H1 (cell line): ENCODE measurements around the gene CTLA4. TPM values are rescaled to one million over a fixed set of nuclear protein-coding genes. Genes with fewer than 3 reads are reported as not detected.

Source experiments
- CTCF ChIA-PET: fragments of 300-600 bp; sonication (Branson Sonifier 250); formaldehyde crosslinking; loops from one replicate; lab custom pipeline; 2021; ENCODE audit not compliant: partially characterized antibody; lab: Charles Lee
- POLR2A ChIA-PET: fragments of 300-600 bp; sonication (Branson Sonifier 250); formaldehyde crosslinking; loops from one replicate; lab custom pipeline; 2021; ENCODE audit warnings: inconsistent platforms; ENCODE audit not compliant: partially characterized antibody; lab: Charles Lee
- DNase-seq, 2 experiments: peaks; one replicate each; pipeline versions ENCODE4 v3.0.0 to v3.0.0-alpha.2; 2010 to 2022; ENCODE audit warnings: low spot score in 2 of 2, low read depth in 1 of 2, mixed read lengths in 1 of 2
- FAIRE-seq: peaks from 2 replicates; lab custom pipeline; 2011; peaks lifted over from hg19 to GRCh38; lab: Jason Lieb, UNC
- H2AFZ ChIP-seq: 2 replicates; pipeline ENCODE4 v1.8.1; 2012; ENCODE audit warnings: low read length, inconsistent platforms
- H2AK5ac ChIP-seq: 2 replicates; pipeline ENCODE4 v1.6.1; 2013; ENCODE audit warnings: low read depth, low read length
- H2BK120ac ChIP-seq: replicated peaks from 2 replicates; pipeline ENCODE3; 2013; ENCODE audit warnings: low read depth, low read length, inconsistent platforms
- H2BK12ac ChIP-seq: 2 replicates; pipeline ENCODE4 v1.6.1; 2013; ENCODE audit warnings: low read depth, low read length
- H2BK15ac ChIP-seq: 2 replicates; pipeline ENCODE4 v1.6.1; 2013; ENCODE audit warnings: low read length
- H2BK20ac ChIP-seq: 2 replicates; pipeline ENCODE4 v1.6.1; 2013; ENCODE audit warnings: low read length
- H2BK5ac ChIP-seq: 2 replicates; pipeline ENCODE4 v1.6.1; 2013; ENCODE audit warnings: low read depth, low read length
- H3K14ac ChIP-seq: 2 replicates; pipeline ENCODE4 v1.6.1; 2013; ENCODE audit warnings: inconsistent platforms; ENCODE audit not compliant: insufficient read length
- H3K18ac ChIP-seq: 2 replicates; pipeline ENCODE4 v1.6.1; 2013; ENCODE audit warnings: low read length; ENCODE audit errors: extremely low read depth
- H3K23ac ChIP-seq: 2 replicates; pipeline ENCODE4 v1.6.1; 2013; ENCODE audit warnings: inconsistent platforms; ENCODE audit not compliant: insufficient read length
- H3K23me2 ChIP-seq: 2 replicates; pipeline ENCODE4 v1.6.1; 2013; ENCODE audit warnings: low read depth, low read length
- H3K27ac ChIP-seq: 2 replicates; pipeline ENCODE4 v1.6.1; 2011; ENCODE audit warnings: low read depth, low read length, inconsistent platforms
- H3K27me3 ChIP-seq, 4 experiments: replicated peaks in 1 of 4; 1 replicate in 1 of 4; 2 replicates in 3 of 4; pipeline versions ENCODE4 v1.6.1 to v1.8.1; 2011 to 2013; ENCODE audit warnings: low read length in 3 of 4, mild to moderate bottlenecking in 3 of 4, inconsistent platforms in 2 of 4, mixed read lengths in 2 of 4, moderate library complexity in 1 of 4; ENCODE audit not compliant: control insufficient read depth in 3 of 4, insufficient read depth in 3 of 4; ENCODE audit errors: extremely low read depth in 1 of 4
- H3K36me3 ChIP-seq, 4 experiments: 2 replicates each; pipeline versions ENCODE4 v1.6.1 to v1.8.1; 2011 to 2013; ENCODE audit warnings: mild to moderate bottlenecking in 4 of 4, low read length in 3 of 4, moderate library complexity in 2 of 4, control low read depth in 1 of 4, inconsistent platforms in 1 of 4; ENCODE audit not compliant: insufficient read depth in 4 of 4, control insufficient read depth in 2 of 4
- H3K4ac ChIP-seq: replicated peaks from 2 replicates; pipeline ENCODE3; 2013; ENCODE audit warnings: low read length, low read depth, mixed read lengths, inconsistent platforms; ENCODE audit not compliant: insufficient read length
- H3K4me1 ChIP-seq, 4 experiments: replicated peaks in 1 of 4; 1 replicate in 1 of 4; 2 replicates in 3 of 4; pipeline versions ENCODE4 v1.6.1 to v1.8.1; 2011 to 2013; ENCODE audit warnings: low read length in 3 of 4, inconsistent platforms in 2 of 4, mixed read lengths in 1 of 4; ENCODE audit not compliant: insufficient read depth in 4 of 4, control insufficient read depth in 3 of 4
- H3K4me2 ChIP-seq, 2 experiments: 2 replicates each; pipeline versions ENCODE4 v1.6.1 to v1.8.1; 2011 to 2013; ENCODE audit warnings: low read depth in 2 of 2, low read length in 2 of 2, control low read depth in 1 of 2, inconsistent platforms in 1 of 2, mild to moderate bottlenecking in 1 of 2; ENCODE audit not compliant: insufficient read depth in 1 of 2
- H3K4me3 ChIP-seq, 4 experiments: fragments of 200-600, 300-600 bp in 1 of 4; sonication (generic), shearing (Covaris generic), sonication (Bioruptor Twin) in 1 of 4; 2 replicates each; pipeline versions ENCODE4 v1.5.1 to v1.8.1; 2011 to 2016; ENCODE audit warnings: low read length in 4 of 4, low read depth in 3 of 4, control low read depth in 2 of 4, inconsistent platforms in 2 of 4, mild to moderate bottlenecking in 2 of 4, mixed read lengths in 1 of 4, moderate library complexity in 1 of 4; ENCODE audit not compliant: insufficient read depth in 2 of 4; ENCODE audit errors: extremely low read depth in 1 of 4
- H3K56ac ChIP-seq: replicated peaks from 2 replicates; pipeline ENCODE3; 2013; ENCODE audit warnings: low read depth, mild to moderate bottlenecking, mixed read lengths, low read length, inconsistent platforms; ENCODE audit not compliant: insufficient read length
- H3K79me1 ChIP-seq: 2 replicates; pipeline ENCODE4 v1.6.1; 2013; ENCODE audit warnings: low read depth, low read length, control low read depth
- H3K79me2 ChIP-seq, 2 experiments: 2 replicates each; pipeline versions ENCODE4 v1.6.1 to v1.8.1; 2012 to 2013; ENCODE audit warnings: low read length in 2 of 2, mild to moderate bottlenecking in 2 of 2, inconsistent platforms in 1 of 2; ENCODE audit not compliant: insufficient read depth in 2 of 2, control insufficient read depth in 1 of 2
- H3K9ac ChIP-seq, 4 experiments: replicated peaks in 1 of 4; 1 replicate in 1 of 4; 2 replicates in 3 of 4; pipeline versions ENCODE4 v1.6.1 to v1.8.1; 2011 to 2013; ENCODE audit warnings: low read depth in 3 of 4, low read length in 3 of 4, control low read depth in 2 of 4, mild to moderate bottlenecking in 2 of 4, moderate library complexity in 2 of 4, inconsistent platforms in 1 of 4; ENCODE audit errors: extremely low read depth in 1 of 4
- H3K9me3 ChIP-seq, 2 experiments: 2 replicates each; pipeline versions ENCODE4 v1.6.1 to v1.8.1; 2012 to 2013; ENCODE audit warnings: mild to moderate bottlenecking in 2 of 2, moderate library complexity in 2 of 2, control low read depth in 1 of 2, inconsistent platforms in 1 of 2, low read depth in 1 of 2, low read length in 1 of 2, mixed read lengths in 1 of 2; ENCODE audit not compliant: insufficient read depth in 2 of 2
- H4K20me1 ChIP-seq, 2 experiments: replicated peaks in 1 of 2; 2 replicates each; pipeline versions ENCODE3 to v1.8.1; 2011 to 2013; ENCODE audit warnings: inconsistent platforms in 2 of 2, low read length in 2 of 2, mild to moderate bottlenecking in 1 of 2; ENCODE audit not compliant: insufficient read depth in 2 of 2, control insufficient read depth in 1 of 2
- H4K5ac ChIP-seq: 2 replicates; pipeline ENCODE4 v1.6.1; 2013; ENCODE audit warnings: low read length, low read depth, mixed read lengths, inconsistent platforms; ENCODE audit not compliant: insufficient read length
- H4K8ac ChIP-seq: 2 replicates; pipeline ENCODE4 v1.8.0; 2013; ENCODE audit warnings: mild to moderate bottlenecking, moderate library complexity, low read length, inconsistent platforms; ENCODE audit not compliant: insufficient read depth; ENCODE audit errors: extremely low read depth
- H4K91ac ChIP-seq: replicated peaks from 2 replicates; pipeline ENCODE3; 2013; ENCODE audit warnings: low read length, mixed read lengths, inconsistent platforms; ENCODE audit not compliant: insufficient read length
- BCL11A ChIP-seq, 2 experiments: IDR thresholded peaks; one replicate each; pipeline ENCODE4 v1.6.1; 2011; ENCODE audit warnings: low read depth in 2 of 2, low read length in 2 of 2, mild to moderate bottlenecking in 2 of 2
- CEBPB ChIP-seq: IDR thresholded peaks from 2 replicates; pipeline ENCODE4 v1.6.1; 2012; ENCODE audit warnings: low read depth, low read length
- CHD2 ChIP-seq: IDR thresholded peaks from 2 replicates; pipeline ENCODE4 v1.6.1; 2012; ENCODE audit warnings: low read length, improper control_type of control experiment
- CTBP2 ChIP-seq: IDR thresholded peaks from 2 replicates; pipeline ENCODE4 v1.7.0; 2011; ENCODE audit warnings: borderline replicate concordance, mild to moderate bottlenecking, moderate library complexity, mixed read lengths, low read length; ENCODE audit not compliant: insufficient read depth, insufficient read length
- GTF2F1 ChIP-seq: IDR thresholded peaks from 2 replicates; pipeline ENCODE4 v1.6.1; 2012; ENCODE audit warnings: low read depth, low read length, improper control_type of control experiment, borderline replicate concordance
- HDAC6 ChIP-seq: IDR thresholded peaks from one replicate; pipeline ENCODE4 v1.7.1; 2012; ENCODE audit warnings: low read depth, mild to moderate bottlenecking, inconsistent platforms, low read length, moderate library complexity
- RAD21 ChIP-seq, 2 experiments: IDR thresholded peaks in 1 of 2; conservative IDR thresholded peaks in 1 of 2; 2 replicates each; pipeline ENCODE4 v1.6.1; 2011; ENCODE audit warnings: low read depth in 2 of 2, low read length in 2 of 2, improper control_type of control experiment in 1 of 2, inconsistent platforms in 1 of 2, mild to moderate bottlenecking in 1 of 2, moderate library complexity in 1 of 2
- RNF2 ChIP-seq: fragments of 200-900, 300-1000 bp; sonication (generic); IDR thresholded peaks from 2 replicates; pipeline ENCODE4 v1.7.1; 2016; ENCODE audit warnings: borderline replicate concordance, low read depth, mild to moderate bottlenecking, antibody characterized with exemption, low read length; ENCODE audit not compliant: poor library complexity, severe bottlenecking; ENCODE audit errors: missing control alignments
- SAP30 ChIP-seq: fragments of 300-600 bp; sonication (generic); IDR thresholded peaks from 2 replicates; pipeline ENCODE4 v1.7.1; 2012; ENCODE audit warnings: low read length, moderate library complexity, mild to moderate bottlenecking, inconsistent platforms; ENCODE audit not compliant: insufficient read depth, insufficient replicate concordance
- SIRT6 ChIP-seq: IDR thresholded peaks from one replicate; pipeline ENCODE4 v1.7.1; 2012; ENCODE audit warnings: low read length, inconsistent platforms
- SP2 ChIP-seq: IDR thresholded peaks from 2 replicates; pipeline ENCODE4 v1.6.1; 2012; ENCODE audit warnings: mild to moderate bottlenecking, low read length, inconsistent platforms
- SUZ12 ChIP-seq: fragments of 200-600 bp; sonication (generic); IDR thresholded peaks from 2 replicates; pipeline ENCODE4 v1.6.1; 2012; ENCODE audit warnings: mild to moderate bottlenecking, inconsistent platforms, low read length, moderate library complexity, mixed read lengths
- USF2 ChIP-seq: IDR thresholded peaks from 2 replicates; pipeline ENCODE4 v1.6.1; 2011; ENCODE audit warnings: low read length, improper control_type of control experiment
- WGBS, 2 experiments: shearing (Covaris generic) in 1 of 2; methylation state at CpG; one replicate each; pipeline versions ENCODE4 v1.1.6 to v1.1.7; 2013 to 2015; ENCODE audit warnings: low lambda C conversion rate in 2 of 2, mixed read lengths in 2 of 2, inconsistent platforms in 1 of 2, low coverage in 1 of 2, missing lambda C conversion rate in 1 of 2; ENCODE audit not compliant: insufficient replicate concordance in 2 of 2, insufficient coverage in 1 of 2, insufficient read length in 1 of 2; ENCODE audit errors: extremely low coverage in 1 of 2, missing lambda C conversion rate in 1 of 2; 5-methylcytosine and 5-hydroxymethylcytosine counted together
- polyA plus RNA-seq, 7 experiments: library from polyadenylated mRNA; depleted of rRNA in 3 of 7; stranded (reverse) in 5 of 7; unstranded in 2 of 7; fragments of >200 nt in 5 of 7; fragments of 200-250 nt in 2 of 7; gene quantifications; 1 replicate in 5 of 7; 2 replicates in 1 of 7; 4 replicates in 1 of 7; pipeline versions ENCODE4 v1.2.1 to v1.2.3, GENCODE V29; 2011 to 2013; ENCODE audit warnings: missing spikeins in 2 of 7, mixed read lengths in 2 of 7
- total RNA-seq: library from RNA; stranded (reverse); fragmentation: NEBNext Ultra II Directional; extraction: Animal tissue kit (Norgen Biotek cat#: 25700); gene quantifications from 2 replicates; pipeline ENCODE4 v1.2.1, GENCODE V29; 2021

CTLA4 gene
- total and polyA plus RNA-seq, 2 of the 8 experiments (the other 6 are each of a cell fraction or from before 2014, with no cell fraction given): not detected

- Histone ChIP-seq H2BK15ac (no peak overlapping the region), H3K56ac (no peak overlapping the region), H3K27me3 (no peaks in the 10 kb centered on the region), H2AK5ac (no peak overlapping the region), H3K23ac (no peak overlapping the region), H3K18ac (no peak overlapping the region), H3K4me2 (no peak overlapping the region), H3K27ac (no peak overlapping the region), H3K4me1 (no peaks in the 10 kb centered on the region), H3K9ac (no peak overlapping the region), H3K79me2 (no peaks in the 10 kb centered on the region), H3K9me3 (peaks cover 5 to 11% of the 10 kb centered on the region in 2 experiments; a peak in 2 of 4 replicates), H3K36me3 (no peaks in the 10 kb centered on the region), H4K20me1 (no peaks in the 10 kb centered on the region), H4K5ac (no peak overlapping the region), H2BK5ac (no peak overlapping the region), H2BK120ac (no peak overlapping the region), H2BK20ac (no peak overlapping the region), H2BK12ac (no peak overlapping the region), H3K79me1 (no peaks in the 10 kb centered on the region), H3K14ac (no peak overlapping the region), H4K8ac (no peak overlapping the region), H2AFZ (no peak overlapping the region), H3K23me2 (no peaks in the 10 kb centered on the region; the same call in 1 of the 2 replicates), H4K91ac (no peak overlapping the region), H3K4ac (no peak overlapping the region), H3K4me3 (no peak overlapping the region)
- CTCF ChIA-PET: interaction anchor here (0.6 to 2.7 kb wide), 5 partner anchors 9 to 419 kb away, joined by 3 to 8 read pairs (median 3); no protein-coding TSS in a partner anchor
- POLR2A ChIA-PET: no interaction called here
- WGBS, 2 experiments: 85% methylated on average over 2 of the region's 2 CpGs; no CpG with 5 or more reads in 1 of the 2 experiments
- FAIRE-seq (no peak), DNase-seq (no peak)
- TF ChIP-seq HDAC6 (no peak), SUZ12 (no peak), SP2 (no peak), GTF2F1 (no peak), RAD21 (IDR thresholded peaks at IDR 0.05 in 1 of 2, conservative IDR thresholded peaks at IDR 0.05 in 1 of 2; ENCODE audit: low read depth in 2 of 2, low read length in 2 of 2) (no peak), SAP30 (no peak), RNF2 (no peak), SIRT6 (no peak), CEBPB (no peak), BCL11A (IDR thresholded peaks at IDR 0.05; ENCODE audit: low read depth in 2 of 2, low read length in 2 of 2) (no peak), CHD2 (no peak), USF2 (no peak), CTBP2 (no peak)
These were observed 32.7 kb downstream of the CTLA4 start for GRCh38 chr2:203900253-203900652.
